GM21423 (cell line): ENCODE results near the gene CHP2.

ENCODE experiments used
- ATAC-seq: cut with Tn5 transposase; IDR thresholded peaks from one replicate; pipeline ENCODE4 v1.9.1; 2021; ENCODE audit warnings: mild to moderate bottlenecking, moderate library complexity; ENCODE audit not compliant: unreplicated experiment

The CHP2 gene

DNA sequence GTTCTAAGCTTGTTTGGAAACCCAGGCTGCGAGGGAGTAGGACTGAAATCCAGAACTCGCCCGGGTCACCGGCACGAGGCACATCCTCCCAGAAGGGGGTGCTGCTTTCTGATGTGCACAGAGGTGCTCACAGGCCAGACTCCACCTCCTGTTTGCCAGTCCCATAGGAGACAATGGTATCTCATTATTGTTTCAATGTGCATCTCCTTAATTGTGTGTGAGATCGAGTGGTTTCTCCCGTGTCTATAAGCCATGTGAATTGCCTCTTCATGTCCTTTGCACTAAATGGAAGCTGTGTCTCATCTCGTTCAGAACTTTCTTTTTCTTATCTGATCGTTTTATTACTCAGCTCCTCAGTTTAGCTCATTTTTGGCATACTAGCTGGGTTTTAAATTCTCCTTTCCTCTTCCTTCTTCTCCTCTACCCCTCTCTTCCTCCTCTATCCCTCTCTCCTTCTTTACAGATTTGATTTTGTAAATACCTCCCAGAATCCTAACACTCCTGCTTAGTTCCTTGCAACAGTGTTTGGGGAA lies 48.8 kb downstream of the CHP2 start:
- no peak for ATAC-seq

DNA sequence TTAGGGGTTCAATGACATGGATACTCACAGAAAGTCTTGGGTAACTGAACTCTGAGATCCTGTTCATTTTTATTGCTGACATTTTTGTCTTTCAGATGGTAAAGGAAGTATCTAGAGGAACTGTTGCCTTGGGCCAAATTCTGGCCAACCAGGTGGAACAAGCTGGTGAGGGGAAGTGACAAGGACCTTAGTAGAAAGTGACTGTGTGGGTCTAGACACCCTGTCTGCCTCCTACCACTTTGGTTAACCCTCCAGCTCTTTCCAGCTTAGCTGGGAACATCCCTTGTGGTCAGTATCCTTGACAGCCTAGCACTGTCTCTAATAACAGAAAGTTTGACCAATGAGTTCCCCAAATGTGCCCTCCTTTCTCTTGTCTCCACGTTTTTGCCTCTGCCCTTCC lies 52.2 kb downstream of the CHP2 start:
- no peak for ATAC-seq
